Hematopoietic multipotent progenitor cell treated with erythropoietin and hydrocortisone succinate and interleukin-3 and kit ligand, for 17 days (in vitro differentiated cells): Measurements from ENCODE around the gene SARM1.

Experiments
- DNase-seq: peaks from one replicate; pipeline ENCODE4 v3.0.0-alpha.2; 2015; ENCODE audit warnings: low spot score

SARM1 gene

GRCh38 chr17:28395968-28396367 lies 24.5 kb downstream of the SARM1 start:
- DNase-seq = no peak

GRCh38 chr17:28396635-28397239 lies 25.2 kb downstream of the SARM1 start:
- no peak for DNase-seq

GRCh38 chr17:28397275-28397674 lies 25.8 kb downstream of the SARM1 start:
- no peak for DNase-seq

- no peak for DNase-seq
Measured at GRCh38 chr17:28397687-28398279, 26.3 kb downstream of the SARM1 start.

- DNase-seq = no peak
Measured at GRCh38 chr17:28398280-28398981, 26.9 kb downstream of the SARM1 start.

- DNase-seq = no peak
Measured at GRCh38 chr17:28399808-28400207, 28.3 kb downstream of the SARM1 start.

- no peak for DNase-seq
Measured at GRCh38 chr17:28402224-28402630, 30.7 kb downstream of the SARM1 start.

- no peak for DNase-seq
Measured at GRCh38 chr17:28402844-28403243, 31.4 kb downstream of the SARM1 start.

- DNase-seq = no peak
Measured at GRCh38 chr17:28404007-28404406, 32.5 kb downstream of the SARM1 start.

- no peak for DNase-seq
Measured at GRCh38 chr17:28404461-28404811, 32.9 kb downstream of the SARM1 start.

- DNase-seq = no peak
Measured at GRCh38 chr17:28404812-28405570, 33.5 kb downstream of the SARM1 start.

GRCh38 chr17:28405632-28406472 lies 34.4 kb downstream of the SARM1 start, which contains the start of gene SLC46A1:
SLC46A1 (minus strand) TSS chr17:28406212; CDS start chr17:28406114, 98 bp downstream.
- no peak for DNase-seq

GRCh38 chr17:28406473-28406814 lies 35.0 kb downstream of the SARM1 start:
- DNase-seq = no peak

- no peak for DNase-seq
Measured at GRCh38 chr17:28407130-28407973, 35.9 kb downstream of the SARM1 start.

GRCh38 chr17:28407974-28408306 lies 36.4 kb downstream of the SARM1 start:
- no peak for DNase-seq

GRCh38 chr17:28412099-28412498 lies 40.6 kb downstream of the SARM1 start:
- no peak for DNase-seq

- DNase-seq = no peak
Measured at GRCh38 chr17:28413804-28414203, 42.3 kb downstream of the SARM1 start.

GRCh38 chr17:28415886-28416285 lies 44.4 kb downstream of the SARM1 start:
- no peak for DNase-seq

GRCh38 chr17:28416703-28417311 lies 45.3 kb downstream of the SARM1 start:
- peak; percentile 33 for DNase-seq

- no peak for DNase-seq
Measured at GRCh38 chr17:28421787-28422305, 50.4 kb downstream of the SARM1 start.
